GM10847 (cell line): Measurements from ENCODE around the gene CPLX3.

Source experiments
- POLR2A ChIP-seq: IDR thresholded peaks from 2 replicates; pipeline ENCODE4 v1.6.1; 2011; ENCODE audit not compliant: insufficient read length; ENCODE audit errors: extremely low read depth

CPLX3 gene

GRCh38 chr15:74826364-74826819, at the start of gene CPLX3:
CPLX3 (plus strand) TSS chr15:74826627; CDS start chr15:74826704, 77 bp downstream.
- no peak for TF ChIP-seq POLR2A

- TF ChIP-seq POLR2A: no peak
Observed at GRCh38 chr15:74776821-74777768, 49.3 kb upstream of the CPLX3 start.

GRCh38 chr15:74777769-74778598, 48.4 kb upstream of the CPLX3 start:
- TF ChIP-seq POLR2A: no peak

- TF ChIP-seq POLR2A: no peak
Observed at GRCh38 chr15:74778599-74778970, 47.8 kb upstream of the CPLX3 start.

- no peak for TF ChIP-seq POLR2A
Observed at GRCh38 chr15:74779162-74779648, 47.2 kb upstream of the CPLX3 start.

GRCh38 chr15:74780523-74781430, 45.6 kb upstream of the CPLX3 start:
- TF ChIP-seq POLR2A: no peak

GRCh38 chr15:74781431-74782258, 44.8 kb upstream of the CPLX3 start, which contains the start of gene CSK:
CSK (plus strand) TSS chr15:74782080; CDS start chr15:74798298, 16,218 bp downstream.
- TF ChIP-seq POLR2A: peak; percentile 54

- TF ChIP-seq POLR2A: no peak
Observed at GRCh38 chr15:74782259-74783071, 44.0 kb upstream of the CPLX3 start.

GRCh38 chr15:74783072-74783807, 43.2 kb upstream of the CPLX3 start:
- no peak for TF ChIP-seq POLR2A

- no peak for TF ChIP-seq POLR2A
Observed at GRCh38 chr15:74783808-74784175, 42.6 kb upstream of the CPLX3 start.

- TF ChIP-seq POLR2A: no peak
Observed at GRCh38 chr15:74784426-74785193, 41.8 kb upstream of the CPLX3 start.
